SW480 (cell line): ENCODE results near the gene NDUFAF2.

Experiments
- DNase-seq: peaks from one replicate; pipeline ENCODE4 v3.0.0-alpha.2; 2016; ENCODE audit warnings: low spot score

Gene NDUFAF2

GRCh38 chr5:61123145-61123544 is 178.1 kb downstream of the NDUFAF2 start:
- DNase-seq: no peak

DNA sequence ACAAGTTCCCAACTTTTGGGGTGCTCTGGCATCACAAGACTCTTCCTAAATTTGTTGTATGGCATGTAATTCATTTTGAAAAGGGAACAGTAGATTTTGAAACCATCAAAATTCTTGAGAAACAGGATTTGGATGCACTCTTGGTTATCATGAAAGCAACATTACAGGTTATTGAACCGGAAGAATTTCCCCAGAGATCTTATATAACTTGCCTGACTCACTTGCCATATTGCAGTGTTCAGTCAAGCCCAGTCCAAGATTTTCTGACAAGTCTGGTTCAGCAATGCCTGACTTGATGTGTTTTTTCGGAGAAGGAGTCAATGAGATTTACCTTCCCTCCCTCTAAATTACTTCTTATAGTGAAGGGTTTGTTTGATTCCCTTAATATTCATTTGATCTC is 185.3 kb downstream of the NDUFAF2 start:
- no peak for DNase-seq

DNA sequence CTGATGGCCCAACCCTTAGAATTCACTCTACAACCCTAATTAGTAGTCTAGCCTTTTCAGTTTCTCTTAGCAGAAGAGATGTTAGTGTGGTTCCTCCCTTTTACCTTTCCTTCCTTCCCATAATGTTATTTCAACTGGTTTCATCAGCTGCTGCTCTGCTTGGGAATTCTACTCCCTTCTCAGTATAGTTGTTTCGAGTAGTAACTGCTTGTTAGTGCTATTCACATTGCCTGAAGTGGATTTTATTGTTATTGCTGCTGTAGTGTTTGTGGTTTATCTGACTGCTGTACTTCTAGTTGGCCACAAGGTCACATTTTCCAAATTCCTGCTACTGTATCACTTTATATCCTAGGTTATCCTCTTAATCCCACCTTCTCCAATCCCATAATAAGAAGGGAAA is 187.6 kb downstream of the NDUFAF2 start:
- peak; percentile 37 for DNase-seq

- DNase-seq: no peak
Measured at GRCh38 chr5:61137835-61138234, 192.8 kb downstream of the NDUFAF2 start.

DNA sequence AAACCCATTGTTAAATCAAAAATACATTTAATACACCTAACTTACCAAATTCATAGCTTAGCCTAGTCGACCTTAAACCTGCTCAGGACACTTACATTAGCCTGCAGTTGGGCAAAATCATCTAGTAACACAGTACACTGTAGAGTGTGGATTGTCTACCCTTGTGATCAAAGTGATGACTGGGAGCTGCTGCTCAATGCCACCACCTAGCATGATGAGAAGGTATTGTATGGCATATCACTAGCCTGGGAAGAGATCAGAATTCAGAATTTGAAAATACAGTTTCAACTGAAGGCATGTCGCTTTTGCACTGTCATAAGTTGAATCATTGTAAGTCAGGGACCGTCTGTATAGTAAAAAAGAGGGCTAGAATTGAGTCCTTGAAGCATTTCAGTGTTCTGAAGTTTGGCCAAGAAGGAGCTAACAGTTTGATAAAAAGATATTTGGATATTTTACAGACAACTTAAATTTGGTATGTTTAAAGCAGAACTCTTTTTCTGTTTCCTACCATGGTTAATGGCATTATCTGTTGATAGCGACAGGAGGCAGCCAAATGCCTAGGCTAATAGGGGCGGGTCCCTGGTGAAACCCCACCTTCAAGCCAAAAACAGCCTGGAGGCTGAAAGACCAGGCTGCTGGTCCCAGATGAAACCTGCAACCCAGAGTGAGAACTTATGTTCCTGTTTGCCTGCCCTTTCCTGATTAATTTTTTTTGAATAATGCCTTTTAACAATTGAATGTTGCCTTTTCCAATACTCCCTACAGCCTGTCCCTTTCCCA is 194.3 kb downstream of the NDUFAF2 start:
- DNase-seq: peak; percentile 5

DNA sequence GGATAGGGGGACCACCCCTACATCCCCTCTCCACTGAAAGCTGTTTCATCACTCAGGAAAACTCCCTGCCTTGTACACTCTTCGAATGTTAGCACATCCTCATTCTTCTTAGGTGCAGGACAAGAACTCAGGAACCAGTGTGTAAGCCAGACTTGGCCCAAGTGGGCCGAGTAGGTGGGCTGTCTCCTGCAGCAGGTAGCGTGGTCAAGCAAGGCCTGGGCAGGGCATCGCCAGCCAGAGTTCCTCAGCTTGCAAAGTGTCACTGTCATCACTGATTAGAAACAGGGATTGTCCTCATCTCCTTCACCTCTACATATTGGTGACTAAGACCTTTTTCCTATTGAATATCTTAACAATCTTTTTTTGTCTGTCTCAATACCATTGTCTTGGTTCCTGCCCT is 194.9 kb downstream of the NDUFAF2 start:
- no peak for DNase-seq

DNA sequence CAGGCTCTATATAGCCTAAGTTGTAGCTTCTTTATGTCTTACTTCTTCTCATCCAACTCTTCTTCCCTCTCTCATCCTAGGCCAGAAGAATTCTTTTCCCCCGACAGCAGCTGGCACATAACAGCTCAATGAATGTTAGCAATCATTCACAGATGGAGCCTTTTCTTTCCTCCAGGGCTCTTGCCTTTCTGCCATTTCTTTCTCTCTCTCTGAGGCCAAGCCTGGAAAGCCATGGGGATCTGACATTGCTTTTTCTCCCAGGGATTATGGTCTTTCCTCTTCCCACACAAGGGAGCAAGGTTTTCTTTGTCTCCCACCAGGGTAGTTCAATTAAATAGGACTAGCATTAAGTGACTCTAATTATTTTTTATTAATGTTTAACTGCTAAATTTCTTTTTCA is 196.8 kb downstream of the NDUFAF2 start:
- no peak for DNase-seq

DNA sequence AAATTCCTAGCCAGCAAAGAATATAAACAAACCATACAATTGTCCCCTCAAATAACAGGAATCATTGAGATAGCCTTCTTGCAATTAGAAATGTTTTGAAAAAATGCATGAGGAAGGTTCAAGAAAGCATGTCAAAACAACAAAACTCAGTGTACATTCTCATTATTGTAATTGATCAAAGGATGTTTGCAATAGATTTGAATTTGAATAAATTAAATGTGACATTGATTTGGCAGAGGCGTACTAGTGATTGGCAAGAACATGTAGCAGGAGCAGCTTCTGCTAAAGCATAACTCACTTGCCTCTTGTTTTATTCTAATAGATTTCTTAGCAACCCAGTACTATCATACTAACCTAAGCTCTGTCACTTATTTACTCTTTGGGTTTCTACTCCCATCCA is 197.4 kb downstream of the NDUFAF2 start:
- no peak for DNase-seq

DNA sequence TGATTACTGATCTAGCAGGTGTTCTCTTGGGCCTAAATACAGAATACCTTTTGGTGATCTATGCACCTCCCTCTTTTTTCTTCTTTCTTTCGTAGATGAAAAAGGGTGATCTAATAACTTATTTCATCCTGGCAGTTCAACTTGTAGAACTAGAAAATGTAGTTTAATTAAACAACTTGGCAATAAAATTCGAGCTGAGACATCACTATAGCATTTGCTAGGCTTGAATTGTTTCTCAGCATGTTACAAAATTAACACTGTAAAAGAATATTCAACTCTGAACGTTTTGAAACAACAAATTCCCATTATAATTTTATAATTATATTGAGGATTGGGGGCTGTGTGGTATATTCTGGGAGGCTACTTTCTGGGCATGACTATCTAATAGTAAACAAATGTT is 197.8 kb downstream of the NDUFAF2 start:
- DNase-seq: no peak

- DNase-seq: no peak
Measured at GRCh38 chr5:61148515-61148914, 203.5 kb downstream of the NDUFAF2 start.

DNA sequence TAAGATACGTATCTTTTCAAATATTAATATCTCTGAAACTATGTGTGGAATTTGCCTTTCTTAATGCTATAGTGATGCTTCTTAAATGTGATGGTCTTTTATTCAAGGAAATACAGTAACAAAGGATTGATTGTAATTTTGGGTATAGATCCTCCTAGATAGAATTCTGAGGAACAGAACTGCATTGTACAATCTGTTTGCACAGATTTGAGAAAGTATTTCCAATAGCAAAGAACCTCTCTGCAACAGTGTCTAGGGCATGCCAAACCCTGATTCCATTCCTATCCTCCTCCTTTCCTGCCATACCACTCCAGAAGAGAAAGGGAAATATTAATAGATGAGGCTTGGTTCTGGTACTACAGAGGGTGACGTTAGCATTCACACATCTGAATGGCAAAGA is 206.9 kb downstream of the NDUFAF2 start:
- DNase-seq: no peak

DNA sequence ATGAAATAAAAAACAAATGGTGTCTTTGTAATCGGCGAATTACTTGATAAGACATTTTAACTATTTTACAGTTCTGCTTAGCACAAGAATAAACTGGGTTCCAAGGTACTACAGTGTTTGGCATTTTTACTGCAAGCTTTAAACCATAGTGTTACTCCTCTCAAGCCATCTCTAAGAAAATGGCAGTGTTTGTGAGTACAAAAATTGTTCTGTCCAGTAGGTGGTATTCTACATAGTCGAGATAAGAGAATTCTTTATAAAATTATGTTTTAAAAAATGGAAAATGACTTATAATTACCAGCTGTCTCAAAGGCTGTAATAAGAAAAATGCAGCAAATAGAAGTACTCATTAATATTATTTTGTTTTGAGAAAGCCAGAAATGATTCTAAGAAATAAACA is 214.1 kb downstream of the NDUFAF2 start:
- no peak for DNase-seq

GRCh38 chr5:61159836-61160235 is 214.8 kb downstream of the NDUFAF2 start:
- DNase-seq: no peak

- no peak for DNase-seq
Measured at GRCh38 chr5:61160497-61160896, 215.5 kb downstream of the NDUFAF2 start.

DNA sequence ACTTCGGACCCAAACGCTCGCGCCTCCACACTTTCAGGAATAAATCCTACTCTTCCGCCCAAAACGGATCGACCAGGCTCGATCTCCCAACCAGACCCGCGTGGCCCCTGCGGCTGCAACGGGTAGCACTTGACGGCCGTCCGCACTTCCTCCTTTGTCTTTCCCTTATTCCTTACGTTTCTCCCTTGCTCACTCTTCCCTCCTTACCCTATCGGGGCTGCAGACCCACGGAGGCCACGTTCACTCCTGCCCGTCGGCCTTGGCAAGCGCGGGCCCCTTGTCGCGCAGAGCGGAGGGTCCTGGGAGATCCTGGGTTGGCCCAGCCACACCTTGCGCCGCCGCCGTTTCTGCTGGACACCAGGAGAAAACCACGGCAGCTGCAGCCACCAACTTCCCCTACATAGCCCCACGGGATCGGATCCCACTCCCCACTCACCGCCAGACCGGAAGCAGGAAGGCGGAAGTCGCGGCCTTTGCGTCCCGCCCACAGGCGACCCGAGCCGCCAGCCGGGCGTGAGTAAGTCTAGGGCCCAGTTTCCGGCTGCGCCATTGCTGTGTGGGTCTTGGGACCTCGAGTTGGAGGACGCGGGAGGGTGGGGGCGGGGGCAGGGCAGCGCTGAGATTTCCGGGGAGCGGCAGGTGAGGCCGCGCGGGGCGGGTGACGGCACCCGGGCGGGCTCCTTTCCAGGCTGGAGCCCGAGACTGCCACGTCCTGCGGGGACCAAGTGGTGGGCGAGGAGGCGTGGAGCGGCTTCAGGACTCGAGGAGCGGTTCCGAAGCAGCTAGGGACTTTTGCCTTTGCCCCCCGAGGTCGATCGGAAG is 217.2 kb downstream of the NDUFAF2 start, which contains the start of gene SMIM15:
Gene SMIM15 (minus strand): TSS at position 459 of the 822 bp plus-strand sequence. CDS start 2,297 bp downstream, outside the sequence.
- DNase-seq: peak; percentile 88

DNA sequence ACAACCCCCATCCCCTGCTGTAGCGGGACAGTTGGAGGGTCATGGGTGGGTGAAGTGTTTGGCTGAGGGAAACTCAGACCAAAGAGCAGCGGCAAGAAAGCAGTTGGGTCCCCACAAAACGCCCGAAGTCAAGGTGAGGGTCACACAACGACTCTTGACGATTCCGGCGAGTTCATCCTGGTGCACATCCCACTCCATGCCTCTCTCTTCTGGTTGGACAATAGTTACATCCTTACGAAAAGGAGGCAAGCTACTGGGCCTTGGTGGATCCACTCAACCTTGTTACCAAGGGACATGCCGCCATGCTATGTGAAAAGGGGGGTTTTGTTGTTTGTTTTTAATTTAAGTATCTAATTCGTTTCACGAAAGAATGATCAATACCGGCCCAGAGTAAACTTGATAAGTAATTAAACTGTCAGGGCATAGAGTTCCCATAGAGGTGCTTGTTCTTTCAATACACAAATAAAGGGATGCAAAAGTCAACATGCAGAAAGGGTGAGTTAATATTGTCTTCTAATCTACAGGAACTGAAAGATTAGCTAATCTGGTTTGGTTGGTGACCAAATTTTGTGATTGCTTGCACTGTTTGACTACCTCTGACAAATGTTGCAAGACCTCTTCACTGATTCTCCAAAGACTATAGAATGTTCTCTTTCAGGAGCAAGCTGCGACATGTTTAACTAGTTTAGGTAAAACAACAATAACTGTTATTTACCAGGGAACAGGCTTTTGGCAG is 218.0 kb downstream of the NDUFAF2 start:
- peak; percentile 41 for DNase-seq

GRCh38 chr5:61163905-61164304 is 218.9 kb downstream of the NDUFAF2 start:
- DNase-seq: no peak

- DNase-seq: peak; percentile 14
Measured at GRCh38 chr5:61167382-61167781, 222.4 kb downstream of the NDUFAF2 start.

DNA sequence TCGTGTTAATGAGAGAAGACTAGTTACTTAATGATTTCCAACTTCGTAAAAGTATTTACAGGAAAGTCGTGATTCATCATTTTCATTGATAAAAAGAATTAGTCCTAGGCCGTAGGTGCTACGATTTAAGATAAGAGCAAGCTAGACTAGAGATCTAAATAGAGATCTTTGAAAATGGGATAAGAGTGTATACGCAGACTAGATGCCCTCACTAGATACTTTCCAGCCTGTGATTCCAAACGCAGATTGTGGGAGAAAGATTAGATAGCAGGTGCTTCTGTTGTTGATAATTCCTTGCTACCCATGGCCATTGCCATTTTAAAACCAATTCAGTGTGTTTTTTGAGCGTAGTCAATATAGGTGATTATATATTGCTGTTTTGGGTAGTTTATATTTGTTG is 223.9 kb downstream of the NDUFAF2 start:
- DNase-seq: no peak

DNA sequence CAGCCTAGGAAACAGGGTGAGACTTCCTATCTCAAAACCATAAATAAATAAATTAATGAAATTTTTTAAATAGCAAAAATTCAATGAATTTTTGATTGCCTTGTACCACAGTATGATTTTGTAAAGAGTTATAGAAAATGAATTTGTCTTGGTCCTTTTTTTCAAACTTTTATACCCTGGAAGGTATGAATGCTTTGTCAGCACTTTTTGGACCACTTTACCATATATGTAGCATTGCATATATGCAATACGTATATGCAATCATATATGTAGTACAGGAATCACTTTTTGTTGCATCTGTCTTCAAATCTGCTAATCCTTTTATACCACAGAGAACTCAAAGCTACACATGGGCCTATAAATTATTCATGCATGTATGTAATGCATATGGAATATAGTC is 226.5 kb downstream of the NDUFAF2 start:
- no peak for DNase-seq

DNA sequence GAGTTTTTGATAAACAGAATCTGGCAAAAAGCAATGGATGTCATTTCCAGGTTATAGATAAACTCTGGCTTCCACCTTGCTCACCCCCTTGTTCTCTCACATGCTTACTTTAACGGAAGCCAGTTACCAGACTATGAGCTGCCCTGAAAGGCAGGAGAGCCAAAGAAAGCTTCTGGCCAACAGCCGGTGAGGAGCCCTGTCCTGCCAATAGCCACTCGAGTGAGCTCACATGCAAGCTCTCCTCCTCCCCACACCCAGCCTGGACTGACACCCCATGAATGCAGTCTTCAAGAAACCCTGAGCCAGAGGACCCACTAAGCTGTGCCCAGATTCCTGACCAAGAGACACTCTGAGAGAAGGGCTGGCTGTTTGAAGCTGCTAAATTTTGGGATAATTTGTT is 231.6 kb downstream of the NDUFAF2 start:
- no peak for DNase-seq

GRCh38 chr5:61177070-61177469 is 232.1 kb downstream of the NDUFAF2 start:
- DNase-seq: no peak

DNA sequence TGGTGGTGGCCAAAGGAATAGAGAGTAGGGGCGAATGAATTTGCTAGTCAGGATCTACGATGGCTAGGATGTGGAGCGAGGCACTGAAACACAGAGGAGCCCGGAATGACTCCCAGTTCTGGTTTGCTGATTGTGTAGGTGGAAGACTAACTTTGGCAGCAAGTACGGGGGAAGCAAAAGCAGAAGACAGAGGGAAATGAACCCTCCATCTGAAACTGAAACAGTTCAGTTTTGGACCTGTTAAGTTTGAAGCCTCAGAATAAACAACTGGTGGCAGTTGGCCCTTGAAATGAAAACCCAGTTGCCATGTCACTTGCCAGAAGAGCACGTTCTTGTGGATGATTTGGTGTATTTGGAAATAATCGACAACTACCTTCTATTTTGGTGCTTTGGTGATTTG is 232.7 kb downstream of the NDUFAF2 start:
- no peak for DNase-seq
